PFSK-1 (cell line): ENCODE results near the gene CPLX1.
A peak's percentile ranks its signal among the peaks of the same experiment; 100 is the strongest.

Experiments used
- FOXP2 ChIP-seq: optimal IDR thresholded peaks from 2 replicates; pipeline ENCODE3; 2011; ENCODE audit warnings: borderline replicate concordance, control low read depth, inconsistent platforms; ENCODE audit not compliant: insufficient read depth; ENCODE audit errors: extremely low read length, extremely low read depth
- POLR2AphosphoS5 ChIP-seq: IDR thresholded peaks from 2 replicates; pipeline ENCODE4 v1.6.1; 2012; ENCODE audit warnings: low read depth, mild to moderate bottlenecking, control low read depth, low read length, moderate library complexity
- REST ChIP-seq, 2 experiments: IDR thresholded peaks; 2 replicates each; pipeline versions ENCODE4 v1.6.1 to v1.8.0; 2011 to 2012; ENCODE audit warnings: low read depth in 2 of 2, low read length in 2 of 2, control low read depth in 1 of 2, inconsistent platforms in 1 of 2, mild to moderate bottlenecking in 1 of 2, moderate library complexity in 1 of 2; ENCODE audit not compliant: insufficient read depth in 1 of 2
- SIN3A ChIP-seq: IDR thresholded peaks from 2 replicates; pipeline ENCODE4 v1.6.1; 2012; ENCODE audit warnings: mild to moderate bottlenecking, low read length, moderate library complexity, borderline replicate concordance; ENCODE audit not compliant: insufficient read depth
- TAF1 ChIP-seq: IDR thresholded peaks from 2 replicates; pipeline ENCODE4 v1.6.1; 2012; ENCODE audit warnings: low read length, control low read depth, borderline replicate concordance; ENCODE audit not compliant: insufficient read depth

CPLX1 gene

GRCh38 chr4:784401-785331, 41.3 kb downstream of the CPLX1 start:
- no peak for TF ChIP-seq TAF1
- TF ChIP-seq REST (IDR thresholded peaks at IDR 0.05; ENCODE audit: insufficient read depth in 1 of 2, low read depth in 2 of 2, low read length in 2 of 2): no peak
- TF ChIP-seq SIN3A: no peak

- peak; percentile 91 for TF ChIP-seq POLR2AphosphoS5
- TF ChIP-seq SIN3A: no peak
- TF ChIP-seq FOXP2: no peak
- peak; percentile 96 for TF ChIP-seq TAF1
- TF ChIP-seq REST (IDR thresholded peaks at IDR 0.05; ENCODE audit: insufficient read depth in 1 of 2, low read depth in 2 of 2, low read length in 2 of 2): peak in 1 of 2 experiments; percentile 4; a peak in 1 of 4 replicates
These were observed 44.3 kb downstream of the CPLX1 start for GRCh38 chr4:781493-782216.

- TF ChIP-seq FOXP2 (no peak), POLR2AphosphoS5 (no peak), REST (IDR thresholded peaks at IDR 0.05; ENCODE audit: insufficient read depth in 1 of 2, low read depth in 2 of 2, low read length in 2 of 2) (no peak), SIN3A (no peak), TAF1 (no peak)
These were observed 45.0 kb downstream of the CPLX1 start for GRCh38 chr4:780716-781492.

- TF ChIP-seq FOXP2: no peak
- no peak for TF ChIP-seq REST (IDR thresholded peaks at IDR 0.05; ENCODE audit: insufficient read depth in 1 of 2, low read depth in 2 of 2, low read length in 2 of 2)
- TF ChIP-seq SIN3A: no peak
- no peak for TF ChIP-seq POLR2AphosphoS5
- no peak for TF ChIP-seq TAF1
These were observed 46.4 kb downstream of the CPLX1 start for GRCh38 chr4:779555-779954.
